B cell (primary cell): ENCODE results near the gene CCND2. TPM values are rescaled to one million over a fixed set of nuclear protein-coding genes. Genes with fewer than 3 reads are reported as not detected.

Experiments used
- ATAC-seq: fragments of 200-7000 bp; cut with Tn5 transposase; one replicate; pipeline ENCODE4 v1.10.0; 2021; ENCODE audit warnings: low read depth, mild to moderate bottlenecking, moderate number of reproducible peaks, moderate library complexity
- CTCF ChIA-PET: fragments of 350-600 bp; sonication (Branson Sonifier 250); formaldehyde crosslinking; loops from one replicate; lab custom pipeline; 2021; ENCODE audit warnings: antibody characterized with exemption, inconsistent platforms; lab: Charles Lee
- POLR2A ChIA-PET: fragments of 350-600 bp; sonication (Branson Sonifier 250); formaldehyde crosslinking; loops from one replicate; lab custom pipeline; 2021; ENCODE audit warnings: antibody characterized with exemption; lab: Charles Lee
- DNase-seq: peaks from one replicate; pipeline ENCODE4 v3.0.0; 2013
- H2AFZ ChIP-seq: 2 replicates; pipeline ENCODE4 v1.6.1; 2012; ENCODE audit warnings: mild to moderate bottlenecking, low read depth, low read length; ENCODE audit not compliant: insufficient read depth, poor library complexity, severe bottlenecking
- H3K27ac ChIP-seq, 2 donors: 1 replicate in 1 of 2; 2 replicates in 1 of 2; pipeline ENCODE4 v1.5.1; 2012 to 2013; ENCODE audit warnings: low read length in 2 of 2, mild to moderate bottlenecking in 2 of 2, moderate library complexity in 1 of 2
- H3K27me3 ChIP-seq, 4 experiments: fragments of 200-600 bp in 1 of 4; sonication (generic) in 1 of 4; replicated peaks in 1 of 4; 1 replicate in 2 of 4; 2 replicates in 2 of 4; pipeline versions ENCODE4 v1.6.1 to v1.7.0; 2013 to 2016; ENCODE audit warnings: low read length in 3 of 4, mild to moderate bottlenecking in 2 of 4, mixed read lengths in 1 of 4, moderate library complexity in 1 of 4; ENCODE audit not compliant: insufficient read depth in 4 of 4, control insufficient read depth in 3 of 4; ENCODE audit errors: control extremely low read depth in 1 of 4
- H3K36me3 ChIP-seq, 2 experiments: replicated peaks in 1 of 2; 1 replicate in 1 of 2; 2 replicates in 1 of 2; pipeline versions ENCODE4 v1.6.1 to v1.7.1; 2013; ENCODE audit warnings: low read length in 1 of 2; ENCODE audit not compliant: insufficient read depth in 2 of 2, control insufficient read depth in 1 of 2; ENCODE audit errors: control extremely low read depth in 1 of 2, extremely low read depth in 1 of 2
- H3K4me1 ChIP-seq, 2 donors: fragments of 200-600 bp in 1 of 2; sonication (generic) in 1 of 2; 1 replicate in 1 of 2; 2 replicates in 1 of 2; pipeline versions ENCODE4 v1.5.1 to v1.6.1; 2013 to 2017; ENCODE audit warnings: low read length in 2 of 2; ENCODE audit not compliant: control insufficient read depth in 2 of 2, insufficient read depth in 2 of 2
- H3K4me2 ChIP-seq: replicated peaks from 2 replicates; pipeline ENCODE3; 2012; ENCODE audit warnings: mild to moderate bottlenecking, low read depth, low read length; ENCODE audit not compliant: poor library complexity, severe bottlenecking
- H3K4me3 ChIP-seq, 5 experiments: fragments of 200-600 bp in 1 of 5; sonication (generic) in 1 of 5; 1 replicate in 3 of 5; 2 replicates in 2 of 5; pipeline versions ENCODE4 v1.5.1 to v1.7.0; 2011 to 2016; ENCODE audit warnings: low read length in 4 of 5, mild to moderate bottlenecking in 4 of 5, low read depth in 2 of 5, control low read depth in 1 of 5, moderate library complexity in 1 of 5; ENCODE audit not compliant: insufficient read depth in 1 of 5; ENCODE audit errors: control extremely low read depth in 1 of 5, extremely low read depth in 1 of 5
- H3K79me2 ChIP-seq: fragments of 200-600 bp; sonication (generic); one replicate; pipeline ENCODE4 v1.6.0; 2016; ENCODE audit warnings: low read length; ENCODE audit not compliant: control insufficient read depth, insufficient read depth
- H3K9ac ChIP-seq: fragments of 200-600 bp; sonication (generic); 2 replicates; pipeline ENCODE4 v1.6.1; 2017; ENCODE audit warnings: mild to moderate bottlenecking, low read length, moderate library complexity
- H3K9me3 ChIP-seq, 3 donors: one replicate each; pipeline versions ENCODE4 v1.6.1 to v1.7.1; 2013; ENCODE audit warnings: low read length in 2 of 3; ENCODE audit not compliant: control insufficient read depth in 2 of 3, insufficient read depth in 1 of 3; ENCODE audit errors: control extremely low read depth in 1 of 3
- H4K20me1 ChIP-seq: 2 replicates; pipeline ENCODE4 v1.6.0; 2012; ENCODE audit warnings: mild to moderate bottlenecking, low read length; ENCODE audit not compliant: insufficient read depth, control insufficient read depth, poor library complexity, severe bottlenecking
- H3K27ac Mint-ChIP-seq: one replicate; pipeline ENCODE4 v1.8.0; 2021; ENCODE audit warnings: mixed read lengths
- H3K27me3 Mint-ChIP-seq: one replicate; pipeline ENCODE4 v1.8.0; 2021; ENCODE audit warnings: mixed read lengths
- H3K4me1 Mint-ChIP-seq: one replicate; pipeline ENCODE4 v1.8.0; 2021; ENCODE audit warnings: mixed read lengths
- H3K4me3 Mint-ChIP-seq: one replicate; pipeline ENCODE4 v1.8.0; 2021; ENCODE audit warnings: mixed read lengths
- H3K9me3 Mint-ChIP-seq: one replicate; pipeline ENCODE4 v1.8.0; 2022; ENCODE audit warnings: mixed read lengths; ENCODE audit not compliant: insufficient read depth
- CTCF ChIP-seq: fragments of 200-600 bp; IDR thresholded peaks from one replicate; pipeline ENCODE4 v1.8.0; 2022; ENCODE audit warnings: antibody characterized with exemption, mild to moderate bottlenecking
- EZH2 ChIP-seq: IDR thresholded peaks from 2 replicates; pipeline ENCODE4 v1.6.1; 2012; ENCODE audit warnings: borderline replicate concordance, low read depth, mild to moderate bottlenecking, moderate library complexity, low read length; ENCODE audit not compliant: insufficient read depth, poor library complexity, severe bottlenecking
- WGBS: methylation state at CpG from one replicate; pipeline ENCODE4 v1.1.5; 2013; ENCODE audit warnings: missing lambda C conversion rate; ENCODE audit not compliant: insufficient coverage; 5-methylcytosine and 5-hydroxymethylcytosine counted together
- intact Hi-C: fragments of 100-400 bp; cut with micrococcal nuclease; formaldehyde crosslinking; loops from one replicate; pipeline ENCODE4 v1.10.0; 2022
- polyA plus RNA-seq: library from polyadenylated mRNA; depleted of rRNA; stranded (reverse); fragments of >200 nt; gene quantifications from 2 replicates; pipeline ENCODE4 v1.2.3, GENCODE V29; 2012
- total RNA-seq, 2 donors: library from RNA; stranded (reverse); fragments of 120-200 nt in 1 of 2; gene quantifications; 1 replicate in 1 of 2; 2 replicates in 1 of 2; pipeline versions ENCODE4 v1.2.3 to v1.2.4, GENCODE V29; 2013 to 2022

The CCND2 gene
- total and polyA plus RNA-seq, 2 donors (not counting 1 experiment from before 2014, with no cell fraction given), result 9.2 to 20.6 TPM

DNA sequence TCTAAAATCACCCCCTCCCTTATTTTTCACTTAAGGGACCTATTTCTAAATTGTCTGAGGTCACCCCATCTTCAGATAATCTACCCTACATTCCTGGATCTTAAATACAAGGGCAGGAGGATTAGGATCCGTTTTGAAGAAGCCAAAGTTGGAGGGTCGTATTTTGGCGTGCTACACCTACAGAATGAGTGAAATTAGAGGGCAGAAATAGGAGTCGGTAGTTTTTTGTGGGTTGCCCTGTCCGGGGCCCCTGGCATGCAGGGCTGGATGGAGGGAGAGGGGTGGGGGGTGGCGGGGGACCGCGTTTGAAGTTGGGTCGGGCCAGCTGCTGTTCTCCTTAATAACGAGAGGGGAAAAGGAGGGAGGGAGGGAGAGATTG, 300 bp upstream of the CCND2 start:
- ChIA-PET POLR2A (interaction anchor here (1.2 to 2.7 kb wide), 2 partner anchors 131 to 245 kb away, joined by 3 to 16 read pairs; no protein-coding TSS in a partner anchor), CTCF (interaction anchor here (0.7 to 12.6 kb wide), 10 partner anchors 58 to 386 kb away, joined by 3 to 396 read pairs (median 6); no protein-coding TSS in a partner anchor)
- no peak for TF ChIP-seq CTCF
- TF ChIP-seq EZH2, result no peak
- H3K4me1 ChIP-seq, result peaks cover 23 to 57% of the 10 kb centered on the region in 2 donors
- DNase-seq (no peak), ATAC-seq (no peak)
- Mint-ChIP-seq H3K4me3 (peak overlapping the region; percentile 99), H3K27me3 (no peaks in the 10 kb centered on the region), H3K4me1 (peaks cover 45% of the 10 kb centered on the region), H3K27ac (peak overlapping the region; percentile 75), H3K9me3 (no peaks in the 10 kb centered on the region)
- peak overlapping the region; percentile 58 to 99 for H3K27ac ChIP-seq
- H3K4me3 ChIP-seq, result peak overlapping the region; percentile 75 to 90 (median 82)
- H3K9ac ChIP-seq, result peak overlapping the region; percentile 91
- H3K9me3 ChIP-seq, result no peaks in the 10 kb centered on the region
- peak overlapping the region; percentile 74 for H2AFZ ChIP-seq
- H4K20me1 ChIP-seq, result peaks cover 6% of the 10 kb centered on the region
- 0% methylated on average over 9 of the region's 10 CpGs for WGBS
- peaks cover 0 to 14% of the 10 kb centered on the region in 2 experiments for H3K36me3 ChIP-seq
- H3K79me2 ChIP-seq, result peaks cover 31% of the 10 kb centered on the region
- H3K4me2 ChIP-seq, result peak overlapping the region; percentile 79
- no peaks in the 10 kb centered on the region for H3K27me3 ChIP-seq
- intact Hi-C loops, result loop anchor here (10.0 kb wide), 1 partner anchor 968 kb away; no protein-coding TSS in a partner anchor

DNA sequence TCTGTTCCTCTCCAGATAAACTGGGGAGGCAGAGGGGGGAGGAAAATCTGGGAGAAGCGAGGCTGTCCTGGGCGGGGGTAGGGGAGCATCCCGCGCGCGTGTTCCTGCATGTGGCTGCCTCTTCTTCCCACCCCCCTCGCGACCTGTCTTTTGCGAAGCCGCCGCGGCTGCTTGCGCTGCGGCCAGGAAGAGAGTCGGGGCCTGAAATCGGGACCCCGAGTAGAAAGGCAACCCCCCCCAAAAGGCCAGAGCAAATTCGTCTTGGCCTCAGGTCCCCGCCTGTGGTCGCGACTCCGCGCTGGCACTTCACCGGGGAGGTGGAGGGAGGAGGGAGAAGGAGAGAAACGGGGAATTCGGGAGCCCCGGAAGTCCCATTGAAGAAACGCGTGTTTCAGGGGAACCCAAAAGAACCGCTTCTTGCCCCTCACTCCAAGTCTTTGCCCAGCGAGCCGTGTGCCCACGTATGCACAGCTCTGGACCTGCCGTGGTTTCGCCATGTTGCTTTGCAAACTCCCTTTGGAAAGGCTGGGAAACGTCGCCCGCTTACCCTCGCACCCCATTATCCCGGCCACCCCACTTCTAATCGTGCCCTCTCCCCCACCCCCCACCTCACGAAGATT, 944 bp downstream of the CCND2 start:
- Histone ChIP-seq H4K20me1 (peaks cover 13% of the 10 kb centered on the region), H3K27me3 (no peaks in the 10 kb centered on the region), H3K36me3 (peaks cover 2 to 26% of the 10 kb centered on the region in 2 experiments), H3K79me2 (peaks cover 44% of the 10 kb centered on the region), H3K4me2 (peak overlapping the region; percentile 79), H3K27ac (peak overlapping the region; percentile 58 to 99), H3K9me3 (no peaks in the 10 kb centered on the region), H3K4me1 (peaks cover 18 to 52% of the 10 kb centered on the region in 2 donors), H2AFZ (peak overlapping the region; percentile 74), H3K4me3 (peak overlapping the region; percentile 75 to 90 (median 82)), H3K9ac (peak overlapping the region; percentile 91)
- Mint-ChIP-seq H3K27me3 (no peaks in the 10 kb centered on the region), H3K27ac (peak overlapping the region; percentile 80), H3K9me3 (no peaks in the 10 kb centered on the region), H3K4me1 (peaks cover 38% of the 10 kb centered on the region), H3K4me3 (peak overlapping the region; percentile 99)
- intact Hi-C loops, result loop anchor here (10.0 kb wide), 1 partner anchor 970 kb away; no protein-coding TSS in a partner anchor
- ATAC-seq, result no peak
- WGBS, result 2% methylated on average over 27 of the region's 42 CpGs
- POLR2A ChIA-PET, result no interaction called here
- CTCF ChIA-PET, result interaction anchor here (2.2 to 12.6 kb wide), 7 partner anchors 72 to 388 kb away, joined by 9 to 396 read pairs (median 116); no protein-coding TSS in a partner anchor
- peak; percentile 62 for DNase-seq
- no peak for TF ChIP-seq CTCF
- no peak for TF ChIP-seq EZH2
